B cell (primary cell): ENCODE results near the gene CEP68.

Experiments
- CTCF ChIP-seq: fragments of 200-600 bp; IDR thresholded peaks from one replicate; pipeline ENCODE4 v1.8.0; 2022; ENCODE audit warnings: antibody characterized with exemption, mild to moderate bottlenecking
- EZH2 ChIP-seq: IDR thresholded peaks from 2 replicates; pipeline ENCODE4 v1.6.1; 2012; ENCODE audit warnings: borderline replicate concordance, low read depth, mild to moderate bottlenecking, moderate library complexity, low read length; ENCODE audit not compliant: insufficient read depth, poor library complexity, severe bottlenecking

- TF ChIP-seq CTCF, result no peak
- TF ChIP-seq EZH2, result no peak
Measured at GRCh38 chr2:65076345-65076710, 20.1 kb downstream of the CEP68 start.
